Immature natural killer cell (primary cell): ENCODE results near the gene CHAD. TPM values are rescaled to one million over a fixed set of nuclear protein-coding genes. Genes with fewer than 3 reads are reported as not detected.

ENCODE experiments used
- DNase-seq, 3 donors: peaks; one replicate each; pipeline ENCODE4 v3.0.0; 2022; ENCODE audit warnings: mixed read lengths in 1 of 3
- H3K27ac Mint-ChIP-seq, 6 donors: one replicate each; pipeline ENCODE4 v1.8.0; 2020; ENCODE audit warnings: mixed read lengths in 6 of 6, mild to moderate bottlenecking in 5 of 6, inconsistent platforms in 4 of 6, moderate library complexity in 3 of 6
- H3K27me3 Mint-ChIP-seq, 3 donors: one replicate each; pipeline ENCODE4 v1.8.0; 2020 to 2021; ENCODE audit warnings: low read depth in 3 of 3, mild to moderate bottlenecking in 3 of 3, mixed read lengths in 3 of 3, moderate library complexity in 3 of 3, inconsistent platforms in 1 of 3
- H3K36me3 Mint-ChIP-seq, 3 donors: one replicate each; pipeline ENCODE4 v1.8.0; 2020; ENCODE audit warnings: mixed read lengths in 3 of 3, inconsistent platforms in 2 of 3, mild to moderate bottlenecking in 2 of 3
- H3K4me1 Mint-ChIP-seq, 2 donors: one replicate each; pipeline ENCODE4 v1.8.0; 2020; ENCODE audit warnings: inconsistent platforms in 2 of 2, mild to moderate bottlenecking in 2 of 2, mixed read lengths in 2 of 2, moderate library complexity in 1 of 2
- H3K4me3 Mint-ChIP-seq, 5 donors: one replicate each; pipeline ENCODE4 v1.8.0; 2020; ENCODE audit warnings: mild to moderate bottlenecking in 5 of 5, mixed read lengths in 5 of 5, inconsistent platforms in 3 of 5, moderate library complexity in 3 of 5
- H3K9me3 Mint-ChIP-seq, 6 donors: one replicate each; pipeline ENCODE4 v1.8.0; 2020; ENCODE audit warnings: mild to moderate bottlenecking in 6 of 6, mixed read lengths in 6 of 6, inconsistent platforms in 4 of 6, moderate library complexity in 3 of 6
- polyA plus RNA-seq, 3 donors: library from polyadenylated mRNA; unstranded; fragments of 300-500 nt; fragmentation: Illumina TruSeq; gene quantifications; one replicate each; pipeline ENCODE4 v1.2.3, GENCODE V29; 2021

Gene CHAD
- polyA plus RNA-seq, 3 donors from 2014 or later: not detected

- H3K27me3 Mint-ChIP-seq: peaks cover 0 to 1% (median 0%) of the 10 kb centered on the region in 3 donors
- no peaks in the 10 kb centered on the region for H3K9me3 Mint-ChIP-seq
- H3K36me3 Mint-ChIP-seq: peaks cover 0 to 8% (median 4%) of the 10 kb centered on the region in 3 donors
- no peaks in the 10 kb centered on the region for H3K4me1 Mint-ChIP-seq
- no peak overlapping the region for H3K4me3 Mint-ChIP-seq
- H3K27ac Mint-ChIP-seq: no peak overlapping the region
- DNase-seq: no peak
Observed at GRCh38 chr17:50452630-50453300, 15.9 kb downstream of the CHAD start.

- Mint-ChIP-seq H3K9me3 (no peaks in the 10 kb centered on the region), H3K27me3 (peaks cover 0 to 1% (median 0%) of the 10 kb centered on the region in 3 donors), H3K4me1 (no peaks in the 10 kb centered on the region), H3K27ac (no peak overlapping the region), H3K36me3 (peaks cover 0 to 8% (median 4%) of the 10 kb centered on the region in 3 donors), H3K4me3 (no peak overlapping the region)
- DNase-seq: no peak
Observed at GRCh38 chr17:50451943-50452629, 16.6 kb downstream of the CHAD start.

GRCh38 chr17:50448643-50449042 is 20.0 kb downstream of the CHAD start:
- Mint-ChIP-seq H3K4me3 (no peak overlapping the region), H3K36me3 (peaks cover 0 to 7% (median 0%) of the 10 kb centered on the region in 3 donors), H3K9me3 (no peaks in the 10 kb centered on the region), H3K27me3 (no peaks in the 10 kb centered on the region), H3K27ac (no peak overlapping the region), H3K4me1 (no peaks in the 10 kb centered on the region)
- DNase-seq: no peak

- no peak for DNase-seq
- peaks cover 0 to 4% (median 0%) of the 10 kb centered on the region in 3 donors for H3K36me3 Mint-ChIP-seq
- no peaks in the 10 kb centered on the region for H3K9me3 Mint-ChIP-seq
- H3K27ac Mint-ChIP-seq: no peak overlapping the region
- H3K27me3 Mint-ChIP-seq: no peaks in the 10 kb centered on the region
- no peaks in the 10 kb centered on the region for H3K4me1 Mint-ChIP-seq
- H3K4me3 Mint-ChIP-seq: no peak overlapping the region
Observed at GRCh38 chr17:50447870-50448595, 20.6 kb downstream of the CHAD start.

- Mint-ChIP-seq H3K27me3 (no peaks in the 10 kb centered on the region), H3K4me1 (no peaks in the 10 kb centered on the region), H3K9me3 (no peaks in the 10 kb centered on the region), H3K27ac (no peak overlapping the region), H3K4me3 (no peak overlapping the region), H3K36me3 (peaks cover 0 to 3% (median 0%) of the 10 kb centered on the region in 3 donors)
- DNase-seq: no peak
Observed at GRCh38 chr17:50445730-50446325, 22.9 kb downstream of the CHAD start.

- Mint-ChIP-seq H3K9me3 (no peaks in the 10 kb centered on the region), H3K36me3 (no peaks in the 10 kb centered on the region), H3K27ac (no peak overlapping the region), H3K4me1 (no peaks in the 10 kb centered on the region), H3K27me3 (no peaks in the 10 kb centered on the region), H3K4me3 (no peak overlapping the region)
- DNase-seq: no peak
Observed at GRCh38 chr17:50444841-50445715, 23.6 kb downstream of the CHAD start.

GRCh38 chr17:50443505-50443974 is 25.1 kb downstream of the CHAD start:
- Mint-ChIP-seq H3K36me3 (peaks cover 0 to 5% (median 0%) of the 10 kb centered on the region in 3 donors), H3K4me3 (no peak overlapping the region), H3K27ac (no peak overlapping the region), H3K27me3 (no peaks in the 10 kb centered on the region), H3K4me1 (no peaks in the 10 kb centered on the region), H3K9me3 (no peaks in the 10 kb centered on the region)
- DNase-seq: no peak

GRCh38 chr17:50440838-50441829 is 27.5 kb downstream of the CHAD start:
- peaks cover 0 to 5% (median 0%) of the 10 kb centered on the region in 3 donors for H3K36me3 Mint-ChIP-seq
- no peaks in the 10 kb centered on the region for H3K4me1 Mint-ChIP-seq
- no peaks in the 10 kb centered on the region for H3K9me3 Mint-ChIP-seq
- H3K27ac Mint-ChIP-seq: no peak overlapping the region
- DNase-seq: no peak
- no peak overlapping the region for H3K4me3 Mint-ChIP-seq
- H3K27me3 Mint-ChIP-seq: no peaks in the 10 kb centered on the region

- DNase-seq: no peak
- H3K27ac Mint-ChIP-seq: no peak overlapping the region
- peaks cover 0 to 5% (median 0%) of the 10 kb centered on the region in 3 donors for H3K36me3 Mint-ChIP-seq
- H3K4me3 Mint-ChIP-seq: no peak overlapping the region
- no peaks in the 10 kb centered on the region for H3K9me3 Mint-ChIP-seq
- H3K4me1 Mint-ChIP-seq: no peaks in the 10 kb centered on the region
- no peaks in the 10 kb centered on the region for H3K27me3 Mint-ChIP-seq
Observed at GRCh38 chr17:50440172-50440837, 28.4 kb downstream of the CHAD start.

- Mint-ChIP-seq H3K4me3 (no peak overlapping the region), H3K4me1 (peaks cover 0 to under 1% of the 10 kb centered on the region in 2 donors), H3K36me3 (peaks cover 0 to 5% (median 0%) of the 10 kb centered on the region in 3 donors), H3K9me3 (no peaks in the 10 kb centered on the region), H3K27ac (no peak overlapping the region), H3K27me3 (no peaks in the 10 kb centered on the region)
- no peak for DNase-seq
Observed at GRCh38 chr17:50439008-50439407, 29.7 kb downstream of the CHAD start.

- H3K4me3 Mint-ChIP-seq: no peak overlapping the region
- no peaks in the 10 kb centered on the region for H3K27me3 Mint-ChIP-seq
- no peaks in the 10 kb centered on the region for H3K9me3 Mint-ChIP-seq
- DNase-seq: no peak
- H3K27ac Mint-ChIP-seq: no peak overlapping the region
- H3K4me1 Mint-ChIP-seq: peaks cover 0 to 2% of the 10 kb centered on the region in 2 donors
- peaks cover 0 to 5% (median 0%) of the 10 kb centered on the region in 3 donors for H3K36me3 Mint-ChIP-seq
Observed at GRCh38 chr17:50437409-50437808, 31.3 kb downstream of the CHAD start.
